GM12865 (cell line): Measurements from ENCODE around the gene NOD1.

Experiments
- DNase-seq: peaks from one replicate; pipeline ENCODE4 v3.0.0; 2010; ENCODE audit warnings: low read depth
- H3K4me3 ChIP-seq: 2 replicates; pipeline ENCODE4 v1.5.1; 2011; ENCODE audit warnings: mild to moderate bottlenecking, low read depth, low read length, control low read depth
- TF ChIP-seq, protein P1 (sequence below): IDR thresholded peaks from 2 replicates; pipeline ENCODE4 v1.5.1; 2011; ENCODE audit warnings: low read length, control low read depth, low read depth, inconsistent platforms; ENCODE audit not compliant: insufficient read depth; ENCODE audit errors: missing control alignments

Gene NOD1

DNA sequence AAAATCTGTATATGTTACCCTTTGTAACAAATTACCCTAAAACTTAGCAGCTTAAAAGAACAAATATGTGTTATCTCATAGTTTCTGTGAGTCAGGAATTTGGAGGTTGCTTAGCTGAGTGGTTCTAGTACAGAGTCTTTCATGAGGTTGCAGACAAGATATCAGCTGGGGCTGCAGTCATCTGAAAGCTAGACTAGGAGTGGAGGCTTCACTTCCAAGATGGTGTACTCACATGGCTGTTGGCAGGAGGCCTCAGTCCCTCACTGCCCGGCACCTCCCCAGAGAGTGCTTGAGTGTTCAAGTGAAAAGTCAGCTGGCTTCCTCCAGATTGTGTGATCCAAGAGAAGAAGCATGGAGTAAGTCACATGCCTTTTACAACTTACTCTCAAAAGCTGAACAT is 42.9 kb upstream of the NOD1 start:
- DNase-seq, result no peak

DNA sequence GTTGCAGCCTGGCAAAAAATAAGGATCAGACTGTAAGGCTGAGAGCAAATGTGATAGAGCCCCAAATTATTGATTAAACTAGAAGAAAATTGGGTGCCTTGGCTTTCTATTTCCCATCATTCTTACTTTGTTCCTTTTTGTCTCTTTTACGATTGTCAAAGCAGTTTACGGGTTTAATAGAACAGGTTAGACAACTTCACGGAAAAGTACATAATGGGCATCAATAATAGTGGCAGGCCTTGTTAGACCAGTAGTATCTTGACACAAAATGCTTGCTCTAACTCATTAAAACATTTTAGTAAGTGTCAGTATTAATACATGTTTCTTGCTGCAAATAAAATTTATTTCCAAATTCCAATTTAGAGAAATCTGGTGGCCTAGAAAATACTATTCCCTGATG is 40.5 kb upstream of the NOD1 start:
- no peak overlapping the region for H3K4me3 ChIP-seq
- no peak for DNase-seq
- TF ChIP-seq, protein P1, sequence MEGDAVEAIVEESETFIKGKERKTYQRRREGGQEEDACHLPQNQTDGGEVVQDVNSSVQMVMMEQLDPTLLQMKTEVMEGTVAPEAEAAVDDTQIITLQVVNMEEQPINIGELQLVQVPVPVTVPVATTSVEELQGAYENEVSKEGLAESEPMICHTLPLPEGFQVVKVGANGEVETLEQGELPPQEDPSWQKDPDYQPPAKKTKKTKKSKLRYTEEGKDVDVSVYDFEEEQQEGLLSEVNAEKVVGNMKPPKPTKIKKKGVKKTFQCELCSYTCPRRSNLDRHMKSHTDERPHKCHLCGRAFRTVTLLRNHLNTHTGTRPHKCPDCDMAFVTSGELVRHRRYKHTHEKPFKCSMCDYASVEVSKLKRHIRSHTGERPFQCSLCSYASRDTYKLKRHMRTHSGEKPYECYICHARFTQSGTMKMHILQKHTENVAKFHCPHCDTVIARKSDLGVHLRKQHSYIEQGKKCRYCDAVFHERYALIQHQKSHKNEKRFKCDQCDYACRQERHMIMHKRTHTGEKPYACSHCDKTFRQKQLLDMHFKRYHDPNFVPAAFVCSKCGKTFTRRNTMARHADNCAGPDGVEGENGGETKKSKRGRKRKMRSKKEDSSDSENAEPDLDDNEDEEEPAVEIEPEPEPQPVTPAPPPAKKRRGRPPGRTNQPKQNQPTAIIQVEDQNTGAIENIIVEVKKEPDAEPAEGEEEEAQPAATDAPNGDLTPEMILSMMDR, result no peak

More for the DNA sequence above, 42.9 kb upstream of the NOD1 start:
- H3K4me3 ChIP-seq, result no peak overlapping the region
- TF ChIP-seq, protein P1, result no peak

DNA sequence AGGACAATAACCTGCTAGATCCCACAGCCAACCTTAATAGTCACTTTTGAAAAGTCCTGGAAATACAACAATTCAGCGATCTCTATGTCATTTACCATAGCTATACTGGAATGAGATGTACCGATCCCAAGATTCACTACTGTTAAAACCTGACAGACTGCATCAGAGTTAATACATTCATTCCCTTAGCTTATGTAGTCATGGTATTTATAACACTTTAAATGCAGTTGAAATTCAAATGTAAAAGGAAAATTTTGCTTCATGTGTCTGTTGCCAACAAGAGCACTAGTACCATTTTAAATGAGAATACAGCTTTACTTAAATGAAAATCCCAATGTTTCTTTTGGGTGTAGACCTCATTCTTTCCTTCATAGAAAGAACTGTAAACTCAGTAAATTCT is 37.2 kb upstream of the NOD1 start:
- no peak for DNase-seq
- TF ChIP-seq, protein P1, result no peak
- H3K4me3 ChIP-seq, result no peak overlapping the region

DNA sequence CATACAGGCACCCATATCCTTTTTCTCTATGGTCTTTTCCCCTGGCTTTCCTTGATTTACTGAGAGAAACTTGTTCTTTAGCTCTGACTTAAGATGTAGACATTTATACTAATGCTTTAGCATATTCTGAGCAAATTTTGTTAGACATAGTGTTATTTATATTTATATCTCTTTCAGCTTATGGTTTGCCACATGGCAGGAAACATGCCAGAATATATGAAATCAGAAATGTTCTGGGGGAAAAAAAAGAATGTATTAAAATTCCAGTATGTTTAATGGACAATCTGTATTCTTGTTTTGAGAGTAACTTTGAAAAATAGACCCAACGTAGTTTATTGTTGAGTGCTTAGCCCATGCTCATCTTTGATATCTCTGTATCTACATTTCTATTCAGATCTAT is 36.2 kb upstream of the NOD1 start:
- no peak for DNase-seq
- TF ChIP-seq, protein P1, result no peak
- no peak overlapping the region for H3K4me3 ChIP-seq

DNA sequence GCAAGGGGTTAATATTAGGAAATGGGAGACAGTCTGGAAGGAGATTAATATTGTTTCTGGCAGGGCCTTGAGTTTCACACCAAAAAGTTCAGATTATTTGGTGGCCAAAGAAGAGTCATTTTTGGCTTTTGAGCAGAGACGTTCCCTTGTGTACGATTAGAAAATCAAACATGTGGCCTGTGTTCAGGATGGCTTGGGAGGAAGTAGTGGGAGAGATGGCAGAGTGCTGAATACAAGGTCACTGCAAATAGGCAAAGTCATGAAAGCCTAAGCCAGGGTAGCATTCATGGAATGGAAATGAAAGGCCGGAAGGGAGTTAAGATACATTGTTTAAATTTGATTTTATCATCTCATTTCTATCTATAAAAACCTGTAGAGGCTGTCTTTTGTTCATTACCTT is 35.6 kb upstream of the NOD1 start:
- TF ChIP-seq, protein P1, result no peak
- H3K4me3 ChIP-seq, result no peak overlapping the region
- no peak for DNase-seq

DNA sequence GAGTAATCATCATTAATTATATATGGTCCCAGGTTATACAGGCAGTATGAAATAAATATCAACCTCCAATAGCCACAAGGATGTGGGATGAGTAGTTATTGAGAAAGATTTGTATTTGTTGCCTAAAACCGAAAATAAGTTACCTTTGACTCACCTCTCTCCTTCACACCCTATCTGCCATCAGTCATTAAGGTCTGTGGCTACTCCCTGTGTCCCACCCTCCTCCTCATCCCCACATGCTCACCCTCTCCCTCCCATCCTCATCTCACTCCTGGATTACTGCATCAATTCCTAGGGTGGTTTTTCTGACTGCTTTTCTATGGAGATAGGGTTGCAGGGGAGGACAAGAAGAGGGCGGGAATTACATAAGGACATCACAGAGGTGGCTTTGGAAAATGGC is 35.2 kb upstream of the NOD1 start:
- no peak overlapping the region for H3K4me3 ChIP-seq
- no peak for DNase-seq
- TF ChIP-seq, protein P1, result no peak

DNA sequence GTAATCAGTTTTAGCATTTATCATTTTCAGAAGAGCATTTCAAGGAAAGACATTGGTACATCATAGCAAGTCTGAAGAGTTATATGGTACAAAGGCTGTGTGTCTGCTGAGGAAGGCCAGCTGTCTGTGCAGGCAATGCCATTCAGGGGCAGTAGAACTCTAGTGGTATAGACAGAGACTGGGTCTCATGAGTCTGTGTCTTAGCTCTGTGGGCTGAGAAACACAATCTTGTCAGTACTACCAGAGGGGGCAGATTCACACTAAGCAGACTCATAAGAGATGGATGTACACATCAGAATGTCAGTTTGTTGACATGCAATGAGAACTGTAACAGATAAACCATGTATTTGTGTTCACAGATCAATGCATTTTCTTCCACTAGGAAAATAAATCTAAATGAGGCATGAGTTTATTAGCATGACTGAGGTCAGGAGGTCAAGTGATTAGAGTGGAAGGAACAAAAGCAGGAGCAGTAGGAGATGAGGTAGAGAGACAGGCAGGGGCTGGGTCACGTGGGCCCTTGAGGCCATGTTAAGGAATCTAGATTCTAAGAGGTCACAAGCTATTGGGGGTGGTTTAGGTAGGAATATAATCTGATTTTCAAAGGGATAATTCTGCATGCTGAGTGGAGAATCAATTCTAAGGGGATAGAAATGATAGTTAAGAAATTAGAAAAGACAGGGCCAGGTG is 33.5 kb upstream of the NOD1 start:
- TF ChIP-seq, protein P1, result no peak
- no peak for DNase-seq
- no peak overlapping the region for H3K4me3 ChIP-seq
